AG04450 (cell line): ENCODE results near the gene AFG3L2. TPM values are rescaled to one million over a fixed set of nuclear protein-coding genes. Genes with fewer than 3 reads are reported as not detected.

ENCODE experiments used
- CTCF ChIA-PET: fragments of 300-600, 350-600 bp; formaldehyde crosslinking; extraction: SDS; loops from one replicate; lab custom pipeline; 2022; ENCODE audit warnings: antibody characterized with exemption, inconsistent platforms; lab: Charles Lee
- POLR2A ChIA-PET: fragments of 350-600 bp; formaldehyde crosslinking; extraction: SDS; loops from one replicate; lab custom pipeline; 2021; ENCODE audit warnings: antibody characterized with exemption, inconsistent platforms; lab: Yijun Ruan, JAX
- DNase-seq: peaks from one replicate; pipeline ENCODE4 v3.0.0-alpha.2; 2011; ENCODE audit warnings: low read depth, low spot score
- H3K27ac ChIP-seq: one replicate; pipeline ENCODE4 v1.5.1; 2012; ENCODE audit warnings: low read depth, low read length, control low read depth
- H3K27me3 ChIP-seq: one replicate; pipeline ENCODE4 v1.6.0; 2012; ENCODE audit warnings: low read length; ENCODE audit not compliant: control insufficient read depth, insufficient read depth
- H3K4me3 ChIP-seq: 2 replicates; pipeline ENCODE4 v1.5.1; 2011; ENCODE audit warnings: mild to moderate bottlenecking, low read depth, low read length, control low read depth
- H3K9me3 ChIP-seq: 2 replicates; pipeline ENCODE4 v1.5.1; 2012; ENCODE audit warnings: low read length; ENCODE audit not compliant: control insufficient read depth, insufficient read depth
- CTCF ChIP-seq: IDR thresholded peaks from 2 replicates; pipeline ENCODE4 v1.5.1; 2011; ENCODE audit warnings: low read depth, low read length, control low read depth, inconsistent platforms
- polyA plus RNA-seq: library from polyadenylated mRNA; depleted of rRNA; stranded (reverse); fragments of >200 nt; gene quantifications from 2 replicates; pipeline ENCODE4 v1.2.3, GENCODE V29; 2011

AFG3L2 gene
- polyA plus RNA-seq, 1 experiment, result 38.0 TPM

GRCh38 chr18:12377556-12378197, 650 bp upstream of the AFG3L2 start:
- TF ChIP-seq CTCF, result peak; percentile 36
- POLR2A ChIA-PET, result interaction anchor here (0.7 to 2.1 kb wide), 20 partner anchors 11 to 571 kb away, joined by 3 to 15 read pairs (median 4); partner anchors contain the start of genes CEP76, PRELID3A, PSMG2 and PTPN2
- Histone ChIP-seq H3K4me3 (peak overlapping the region; percentile 76), H3K27me3 (no peaks in the 10 kb centered on the region), H3K27ac (peak overlapping the region; percentile 98), H3K9me3 (peaks cover 11% of the 10 kb centered on the region)
- CTCF ChIA-PET, result interaction anchor here (1.0 to 2.5 kb wide), 2 partner anchors 14 to 26 kb away, joined by 4 to 16 read pairs; no protein-coding TSS in a partner anchor
- DNase-seq, result no peak

- CTCF ChIA-PET, result interaction anchor here (0.9 to 2.5 kb wide), 2 partner anchors 15 to 558 kb away, joined by 3 to 16 read pairs; no protein-coding TSS in a partner anchor
- no peak for DNase-seq
Observed at GRCh38 chr18:12376034-12376753, 833 bp downstream of the AFG3L2 start.

GRCh38 chr18:12374401-12374800, 2.6 kb downstream of the AFG3L2 start:
- POLR2A ChIA-PET, result no interaction called here
- H3K9me3 ChIP-seq, result peaks cover 3% of the 10 kb centered on the region; the same call in 1 of the 2 replicates
- H3K27me3 ChIP-seq, result no peaks in the 10 kb centered on the region
- no peak overlapping the region for H3K4me3 ChIP-seq
- DNase-seq, result no peak
- CTCF ChIA-PET, result no interaction called here
- no peak for TF ChIP-seq CTCF
- H3K27ac ChIP-seq, result no peak overlapping the region

More at GRCh38 chr18:12376034-12376753, 833 bp downstream of the AFG3L2 start:
- POLR2A ChIA-PET, result interaction anchor here (0.6 to 2.1 kb wide), 10 partner anchors 9 to 303 kb away, joined by 3 to 15 read pairs (median 5); partner anchors contain the start of gene TUBB6
- no peaks in the 10 kb centered on the region for H3K27me3 ChIP-seq
- peak overlapping the region; percentile 82 for H3K4me3 ChIP-seq
- peaks cover 3% of the 10 kb centered on the region; the same call in 1 of the 2 replicates for H3K9me3 ChIP-seq
- peak overlapping the region; percentile 75 for H3K27ac ChIP-seq
- no peak for TF ChIP-seq CTCF

GRCh38 chr18:12373771-12374116, 3.3 kb downstream of the AFG3L2 start:
- no peak overlapping the region for H3K27ac ChIP-seq
- DNase-seq, result no peak
- POLR2A ChIA-PET, result no interaction called here
- no peak for TF ChIP-seq CTCF
- H3K9me3 ChIP-seq, result peaks cover 3% of the 10 kb centered on the region; the same call in 1 of the 2 replicates
- H3K4me3 ChIP-seq, result no peak overlapping the region
- H3K27me3 ChIP-seq, result no peaks in the 10 kb centered on the region
- CTCF ChIA-PET, result interaction anchor here (0.7 kb wide), 2 partner anchors 19 to 46 kb away, joined by 5 to 7 read pairs; no protein-coding TSS in a partner anchor
